NCI-H146 (cell line): ENCODE results near the gene S100A6.
"Not testable (repeated sequence)": the region's sequence is repeated elsewhere in the genome, so short reads cannot be mapped to it uniquely, and the experiment has no call there.

Experiments used
- DNase-seq: peaks from one replicate; lab custom pipeline; 2025; lab: John Stamatoyannopoulos, UW

S100A6 gene

GRCh38 chr1:153535242-153536011 lies at the start of gene S100A6:
TSS of gene S100A6 (minus strand) at chr1:153535991. CDS start at chr1:153535339, 652 bp downstream.
- DNase-seq: peak; percentile 30

DNA sequence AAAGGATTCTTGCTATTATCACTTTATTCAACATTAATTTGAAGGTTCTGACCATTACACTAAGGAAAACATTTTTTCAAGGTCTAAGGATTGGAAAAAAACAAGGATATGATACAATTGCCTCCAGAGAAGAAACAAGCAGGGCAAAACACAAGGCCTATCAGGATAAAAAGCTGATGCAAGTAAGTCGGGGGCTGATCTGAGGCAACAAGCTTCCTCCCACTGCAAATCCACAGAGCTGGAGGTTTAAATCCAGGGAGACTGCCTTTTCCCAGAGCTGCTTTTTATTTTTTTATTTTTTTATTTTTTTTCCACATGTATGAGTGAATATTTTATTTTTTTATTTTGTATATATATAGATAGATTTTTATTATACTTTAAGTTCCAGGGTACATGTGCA lies 49.2 kb upstream of the S100A6 start:
- no peak for DNase-seq

GRCh38 chr1:153583976-153584375 lies 48.2 kb upstream of the S100A6 start:
- DNase-seq: no peak

DNA sequence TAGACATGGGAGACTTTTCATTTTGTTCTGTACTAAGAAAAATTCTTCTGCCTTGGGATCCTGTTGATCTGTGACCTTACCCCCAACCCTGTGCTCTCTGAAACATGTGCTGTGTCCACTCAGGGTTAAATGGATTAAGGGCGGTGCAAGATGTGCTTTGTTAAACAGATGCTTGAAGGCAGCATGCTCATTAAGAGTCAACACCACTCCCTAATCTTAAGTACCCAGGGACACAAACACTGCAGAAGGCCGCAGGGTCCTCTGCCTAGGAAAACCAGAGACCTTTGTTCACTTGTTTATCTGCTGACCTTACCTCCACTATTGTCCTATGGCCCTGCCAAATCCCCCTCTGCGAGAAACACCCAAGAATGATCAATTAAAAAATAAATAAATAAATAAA lies 47.7 kb upstream of the S100A6 start:
- not testable (repeated sequence) for DNase-seq

- DNase-seq: not testable (repeated sequence)
Observed at GRCh38 chr1:153582836-153583235, 47.0 kb upstream of the S100A6 start.

DNA sequence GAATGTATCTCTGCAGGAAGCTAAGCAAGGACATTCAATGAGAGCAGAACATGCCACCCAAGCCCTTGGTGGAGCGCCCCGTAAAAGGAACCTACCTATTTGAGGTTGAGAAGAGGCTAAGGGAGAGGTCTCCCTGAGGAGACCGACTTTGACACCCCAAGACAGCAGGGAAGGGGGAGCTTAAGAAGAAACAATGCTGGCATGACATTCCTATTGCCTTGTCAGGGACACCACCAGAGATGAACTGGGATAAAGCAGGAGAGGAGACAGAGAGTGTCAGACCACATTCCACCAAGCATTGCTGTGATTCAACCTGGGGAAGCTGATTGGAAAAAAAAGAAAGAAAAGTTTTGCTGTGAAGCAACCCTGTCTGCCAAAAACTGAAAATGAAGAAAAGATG lies 43.1 kb upstream of the S100A6 start:
- DNase-seq: no peak

- DNase-seq: no peak
Observed at GRCh38 chr1:153578490-153578889, 42.7 kb upstream of the S100A6 start.

DNA sequence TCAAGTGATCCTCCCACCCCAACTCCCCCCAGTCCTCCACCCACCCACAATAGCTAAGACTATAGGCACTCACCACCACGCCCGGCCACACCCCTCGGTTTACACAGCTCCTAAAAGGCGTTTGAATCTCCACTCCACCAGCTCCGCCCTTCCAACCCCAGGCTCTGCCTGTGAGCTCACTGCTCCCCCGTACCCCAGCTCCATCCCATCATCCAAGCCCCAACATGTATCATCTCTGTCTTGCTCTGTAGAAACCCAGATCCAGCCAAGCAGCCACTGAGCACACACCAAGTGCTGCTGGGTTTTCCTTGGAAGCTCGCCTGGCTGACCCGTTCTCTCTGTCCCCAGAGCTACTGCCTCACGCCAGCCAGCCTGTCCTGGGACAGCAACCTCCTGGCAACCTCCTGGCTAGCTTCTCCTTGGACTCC lies 41.8 kb upstream of the S100A6 start:
- no peak for DNase-seq

GRCh38 chr1:153577138-153577537 lies 41.3 kb upstream of the S100A6 start:
- no peak for DNase-seq

GRCh38 chr1:153575497-153575896 lies 39.7 kb upstream of the S100A6 start:
- DNase-seq: not testable (repeated sequence)

GRCh38 chr1:153575081-153575491 lies 39.3 kb upstream of the S100A6 start:
- not testable (repeated sequence) for DNase-seq

GRCh38 chr1:153573351-153573750 lies 37.6 kb upstream of the S100A6 start:
- no peak for DNase-seq

DNA sequence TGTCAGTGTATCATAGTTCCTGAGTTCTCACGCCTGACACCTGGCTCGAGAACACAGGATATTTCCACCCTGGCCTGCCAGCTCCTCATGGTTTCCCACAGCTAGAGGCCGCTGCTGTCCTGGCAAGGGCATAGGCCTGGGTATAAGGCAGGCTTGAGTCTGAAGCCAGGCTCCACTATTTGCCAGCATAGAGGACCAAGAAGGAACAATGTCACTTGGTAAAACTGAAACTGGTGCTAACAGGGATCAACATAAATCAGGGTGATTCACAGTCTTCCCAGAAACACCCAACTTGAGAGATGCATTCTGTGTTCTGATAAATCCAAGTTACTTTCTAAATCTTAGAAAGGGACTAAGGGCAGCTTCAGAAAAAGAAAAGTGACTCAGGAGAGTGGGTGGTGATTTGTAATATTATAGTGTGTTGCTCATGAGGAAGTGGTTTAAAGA lies 36.8 kb upstream of the S100A6 start:
- DNase-seq: peak; percentile 68

DNA sequence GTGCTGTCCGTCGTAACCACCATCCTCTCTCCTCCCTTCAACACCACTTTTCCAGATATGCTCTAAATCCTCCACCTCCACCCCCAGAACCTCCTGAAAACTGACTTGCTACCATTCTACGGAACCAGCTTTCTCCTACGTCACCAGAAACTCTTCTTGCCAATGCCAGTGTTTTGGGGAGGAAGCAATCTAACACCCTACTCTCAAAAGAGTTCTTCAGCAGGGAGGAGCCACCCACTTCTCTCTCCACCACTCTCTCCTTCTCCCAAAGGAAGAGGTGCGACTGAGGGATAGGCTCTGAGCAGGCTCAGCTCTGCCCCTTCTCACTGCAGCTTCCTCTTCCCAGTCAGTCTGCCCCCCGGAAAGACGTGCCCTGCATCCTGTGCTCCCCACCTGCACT lies 35.9 kb upstream of the S100A6 start:
- DNase-seq: no peak

GRCh38 chr1:153570874-153571273 lies 35.1 kb upstream of the S100A6 start:
- DNase-seq: peak; percentile 88

- no peak for DNase-seq
Observed at GRCh38 chr1:153569465-153569864, 33.7 kb upstream of the S100A6 start.

DNA sequence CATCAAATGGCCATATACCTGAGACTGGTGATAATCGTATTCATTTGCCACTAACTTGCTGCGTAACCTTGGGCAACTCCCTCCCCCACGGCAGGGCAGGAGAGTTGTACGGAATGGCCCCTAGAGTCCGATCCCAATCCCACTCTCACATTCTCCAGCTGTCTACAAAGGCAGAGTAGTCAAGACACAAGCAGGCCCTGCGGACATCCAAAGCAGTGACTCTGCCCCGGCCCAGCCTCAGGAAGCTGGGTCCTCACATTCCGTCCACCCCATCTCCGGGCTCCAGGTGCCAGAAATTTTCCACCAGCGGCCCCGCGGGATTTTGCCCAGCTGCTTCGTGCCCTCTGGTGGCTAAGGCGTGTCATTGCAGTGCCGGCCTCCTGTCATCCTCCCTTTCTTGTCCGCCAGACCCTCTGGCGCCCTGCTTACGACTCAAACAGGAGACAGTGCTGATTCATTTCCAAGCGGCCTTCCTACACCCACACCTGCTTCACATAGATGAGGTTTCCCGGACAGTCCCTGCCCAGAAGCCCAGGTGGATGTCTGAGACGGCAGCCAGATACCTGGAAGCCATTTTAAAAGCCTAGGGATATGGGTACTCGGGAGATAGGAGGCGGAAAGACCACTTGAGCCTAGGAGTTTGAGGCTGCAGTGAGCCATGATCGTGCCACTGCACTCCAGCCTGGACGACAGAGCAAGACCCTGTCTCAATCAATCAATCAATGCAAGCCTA lies 32.7 kb upstream of the S100A6 start:
- peak; percentile 91 for DNase-seq

DNA sequence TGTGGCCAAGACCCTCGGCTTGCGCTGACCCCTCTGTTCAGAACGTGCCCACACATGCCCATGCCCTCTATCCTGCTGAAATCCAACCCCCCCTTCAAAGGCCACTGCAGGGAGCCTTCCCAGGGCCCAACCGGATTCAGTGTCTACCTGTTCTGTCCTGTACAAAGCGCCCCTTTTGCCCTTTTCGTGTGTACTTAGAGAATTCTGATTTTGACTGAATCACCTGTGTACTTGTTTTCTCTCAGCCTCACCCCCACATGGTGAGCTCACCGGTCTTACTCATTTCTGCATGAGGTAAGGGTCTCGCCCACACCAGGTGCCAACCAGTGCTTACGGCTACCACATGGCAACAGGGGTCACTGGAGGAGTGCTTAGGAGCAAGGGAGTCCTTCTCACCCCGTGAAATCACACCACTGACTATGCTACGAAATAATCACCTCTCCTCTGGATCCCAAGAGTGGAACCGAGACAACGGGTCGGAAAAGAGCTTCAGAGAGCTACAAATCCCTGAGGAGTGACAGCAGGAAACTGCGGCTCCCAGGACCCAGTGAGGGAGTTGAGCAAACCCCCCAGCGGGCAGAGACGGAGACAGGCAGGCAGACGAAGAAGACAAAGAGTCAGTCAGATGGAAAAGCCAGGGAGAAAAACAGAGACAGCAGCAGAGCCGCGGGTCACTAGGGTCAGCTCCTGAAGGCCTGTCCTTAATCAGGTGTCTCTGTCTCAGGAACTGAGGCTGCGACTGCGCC lies 32.0 kb upstream of the S100A6 start:
- no peak for DNase-seq

DNA sequence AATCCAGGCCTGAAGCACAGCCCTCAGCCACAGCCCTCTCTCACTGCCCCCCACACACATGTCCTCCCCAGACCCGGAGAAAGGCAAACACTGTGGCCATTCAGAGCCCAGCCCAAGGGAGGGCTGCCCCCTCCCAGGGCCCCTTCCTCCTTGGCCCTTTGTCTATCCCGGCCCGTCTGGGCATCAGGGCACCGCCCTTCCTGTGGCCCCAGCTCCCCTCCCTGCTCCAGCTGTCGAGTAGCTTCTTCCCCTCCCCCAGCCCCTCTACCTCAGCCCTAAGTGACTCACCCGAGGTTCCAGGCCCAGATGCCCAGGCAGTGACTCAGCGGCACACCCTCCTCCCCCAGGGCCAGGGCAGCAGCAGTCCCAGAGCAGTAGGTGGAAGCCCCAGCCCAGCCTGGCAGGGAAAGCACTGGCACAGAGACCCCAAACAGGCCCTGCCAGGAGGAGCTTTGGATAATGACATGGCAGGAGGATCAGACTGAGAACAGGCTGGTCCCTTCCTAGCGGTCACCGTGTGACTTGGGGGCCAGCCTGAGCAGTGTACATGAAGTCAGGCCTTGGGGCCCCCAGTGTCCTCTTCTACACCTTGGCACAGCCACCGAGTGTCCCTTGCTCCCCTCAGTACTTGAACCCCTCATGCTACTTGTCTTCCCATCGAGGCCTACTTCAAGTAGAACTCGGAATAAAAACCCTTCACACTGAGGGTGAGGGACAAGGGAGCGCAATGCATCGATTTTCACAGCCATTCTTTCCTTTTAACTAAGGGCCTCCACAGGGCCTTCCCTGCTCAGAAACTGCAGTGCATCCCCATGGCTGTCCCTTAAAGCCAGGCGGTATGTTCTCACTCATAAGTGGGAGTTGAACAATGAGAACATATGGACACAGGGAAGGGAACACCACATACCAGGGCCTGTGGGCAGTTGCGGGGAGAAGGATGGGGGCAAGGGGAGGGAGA lies 30.9 kb upstream of the S100A6 start:
- DNase-seq: peak; percentile 72

GRCh38 chr1:153565529-153566374 lies 30.0 kb upstream of the S100A6 start, which contains the start of gene S100A2:
TSS of gene S100A2 (minus strand) at chr1:153565844. CDS start at chr1:153563877, 1,967 bp downstream.
- peak; percentile 11 for DNase-seq
